ENCODE data around the gene LDHAL6B. TPM values are rescaled to one million over a fixed set of nuclear protein-coding genes. Genes with fewer than 3 reads are reported as not detected.

The LDHAL6B gene
- total RNA-seq, 1 donor from 2014 or later, result not detected

DNA sequence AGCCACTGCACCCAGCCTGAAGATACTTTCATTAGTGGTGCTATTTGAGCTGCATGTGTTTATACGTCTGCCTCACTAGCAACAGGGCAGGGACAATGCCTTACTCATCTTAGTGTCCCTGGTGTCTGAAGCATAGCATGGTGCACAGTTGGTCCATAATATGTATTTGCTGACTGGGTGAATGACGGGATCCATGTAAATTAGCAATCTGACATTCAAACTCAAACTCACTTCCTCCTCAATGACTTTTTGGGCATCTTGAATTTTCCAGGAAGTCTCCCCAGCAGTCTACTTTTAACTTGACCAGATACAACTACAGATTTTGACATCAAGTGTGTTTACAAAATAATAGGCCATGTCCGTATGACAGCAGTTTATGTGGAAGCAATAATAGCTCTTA is 3.0 kb upstream of the LDHAL6B start:
- TF ChIP-seq EZH2 (IDR thresholded peaks at IDR 0.05; ENCODE audit: insufficient read depth, low read length), result no peak
- TF ChIP-seq, protein P1, sequence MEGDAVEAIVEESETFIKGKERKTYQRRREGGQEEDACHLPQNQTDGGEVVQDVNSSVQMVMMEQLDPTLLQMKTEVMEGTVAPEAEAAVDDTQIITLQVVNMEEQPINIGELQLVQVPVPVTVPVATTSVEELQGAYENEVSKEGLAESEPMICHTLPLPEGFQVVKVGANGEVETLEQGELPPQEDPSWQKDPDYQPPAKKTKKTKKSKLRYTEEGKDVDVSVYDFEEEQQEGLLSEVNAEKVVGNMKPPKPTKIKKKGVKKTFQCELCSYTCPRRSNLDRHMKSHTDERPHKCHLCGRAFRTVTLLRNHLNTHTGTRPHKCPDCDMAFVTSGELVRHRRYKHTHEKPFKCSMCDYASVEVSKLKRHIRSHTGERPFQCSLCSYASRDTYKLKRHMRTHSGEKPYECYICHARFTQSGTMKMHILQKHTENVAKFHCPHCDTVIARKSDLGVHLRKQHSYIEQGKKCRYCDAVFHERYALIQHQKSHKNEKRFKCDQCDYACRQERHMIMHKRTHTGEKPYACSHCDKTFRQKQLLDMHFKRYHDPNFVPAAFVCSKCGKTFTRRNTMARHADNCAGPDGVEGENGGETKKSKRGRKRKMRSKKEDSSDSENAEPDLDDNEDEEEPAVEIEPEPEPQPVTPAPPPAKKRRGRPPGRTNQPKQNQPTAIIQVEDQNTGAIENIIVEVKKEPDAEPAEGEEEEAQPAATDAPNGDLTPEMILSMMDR (IDR thresholded peaks at IDR 0.05; ENCODE audit: insufficient read depth, low read depth, low read length), result no peak
- Histone ChIP-seq H3K27me3 (ENCODE audit: insufficient read depth, low read length) (no peaks in the 10 kb centered on the region), H3K79me2 (ENCODE audit: insufficient read depth, low read length) (no peaks in the 10 kb centered on the region), H2AFZ (ENCODE audit: low read depth, low read length) (no peak overlapping the region), H3K4me1 (ENCODE audit: insufficient read depth, low read length) (peaks cover 11% of the 10 kb centered on the region), H3K9ac (ENCODE audit: low read length) (no peak overlapping the region), H3K9me3 (ENCODE audit: insufficient read depth, low read depth, low read length) (no peaks in the 10 kb centered on the region), H3K36me3 (ENCODE audit: insufficient read depth, low read length) (peaks cover 49% of the 10 kb centered on the region), H3K27ac (ENCODE audit: low read depth, low read length) (no peak overlapping the region), H4K20me1 (ENCODE audit: insufficient read depth, low read length) (no peaks in the 10 kb centered on the region), H3K4me2 (ENCODE audit: low read length) (no peak overlapping the region), H3K4me3 (ENCODE audit: insufficient read depth, low read depth, low read length) (no peak overlapping the region)
- Mint-ChIP-seq H3K4me3 (ENCODE audit: unreplicated experiment) (no peak overlapping the region), H3K27ac (ENCODE audit: unreplicated experiment) (no peak overlapping the region), H3K27me3 (ENCODE audit: low read depth, unreplicated experiment) (no peaks in the 10 kb centered on the region), H3K9me3 (ENCODE audit: unreplicated experiment) (no peaks in the 10 kb centered on the region), H3K36me3 (ENCODE audit: low read depth, unreplicated experiment) (peaks cover 35% of the 10 kb centered on the region), H3K4me1 (ENCODE audit: low read depth, unreplicated experiment) (peaks cover 10% of the 10 kb centered on the region)
- no peak for FAIRE-seq
- DNase-seq (ENCODE audit: low read depth), result no peak

DNA sequence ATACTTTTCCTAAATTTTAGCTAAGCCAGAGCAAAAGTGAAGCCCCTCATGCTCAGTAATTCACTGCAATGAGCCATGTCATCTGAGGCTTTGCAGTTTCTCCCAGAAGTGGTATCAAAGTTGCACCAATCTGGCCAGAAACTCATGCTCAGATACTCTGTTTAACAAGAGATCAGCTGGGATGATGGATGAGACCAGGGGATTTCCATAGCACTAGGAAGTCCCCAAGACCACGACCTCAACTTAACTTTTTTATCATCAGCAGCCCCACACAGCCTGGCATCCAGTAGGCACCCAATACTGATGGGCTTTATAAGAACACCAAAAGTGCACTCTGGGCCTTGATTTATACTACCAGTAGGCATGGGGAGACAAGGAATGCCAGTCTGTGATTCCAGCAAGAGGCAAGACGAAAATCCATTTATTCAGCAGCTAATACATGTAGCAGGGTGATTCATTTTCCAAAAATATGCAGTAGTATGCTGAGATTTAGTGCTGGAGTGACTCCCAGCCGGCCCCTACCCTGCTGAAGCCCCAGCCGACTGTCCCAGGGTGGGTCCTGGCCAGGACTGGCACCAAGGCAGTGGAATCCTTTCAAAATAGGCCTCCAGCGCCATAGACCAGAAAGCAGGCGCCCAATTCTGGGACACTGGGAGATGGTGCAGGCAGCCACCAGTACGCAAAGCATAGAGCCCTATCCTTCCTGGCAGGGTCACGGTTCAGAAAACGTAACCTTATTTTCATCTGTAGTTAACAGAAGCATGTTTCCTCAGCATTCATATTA is 612 bp upstream of the LDHAL6B start:
- Histone ChIP-seq H3K36me3 (ENCODE audit: insufficient read depth, low read length) (peaks cover 58% of the 10 kb centered on the region), H3K79me2 (ENCODE audit: insufficient read depth, low read length) (no peaks in the 10 kb centered on the region), H4K20me1 (ENCODE audit: insufficient read depth, low read length) (no peaks in the 10 kb centered on the region), H3K9ac (ENCODE audit: low read length) (no peak overlapping the region), H3K4me3 (ENCODE audit: insufficient read depth, low read depth, low read length) (no peak overlapping the region), H3K27ac (ENCODE audit: low read depth, low read length) (no peak overlapping the region), H3K4me1 (ENCODE audit: insufficient read depth, low read length) (no peaks in the 10 kb centered on the region), H2AFZ (ENCODE audit: low read depth, low read length) (no peak overlapping the region), H3K9me3 (ENCODE audit: insufficient read depth, low read depth, low read length) (no peaks in the 10 kb centered on the region), H3K4me2 (ENCODE audit: low read length) (no peak overlapping the region), H3K27me3 (ENCODE audit: insufficient read depth, low read length) (no peaks in the 10 kb centered on the region)
- Mint-ChIP-seq H3K4me1 (ENCODE audit: low read depth, unreplicated experiment) (no peaks in the 10 kb centered on the region), H3K27me3 (ENCODE audit: low read depth, unreplicated experiment) (no peaks in the 10 kb centered on the region), H3K4me3 (ENCODE audit: unreplicated experiment) (no peak overlapping the region), H3K9me3 (ENCODE audit: unreplicated experiment) (no peaks in the 10 kb centered on the region), H3K27ac (ENCODE audit: unreplicated experiment) (no peak overlapping the region), H3K36me3 (ENCODE audit: low read depth, unreplicated experiment) (peaks cover 38% of the 10 kb centered on the region)
- no peak for TF ChIP-seq EZH2 (IDR thresholded peaks at IDR 0.05; ENCODE audit: insufficient read depth, low read length)
- DNase-seq (ENCODE audit: low read depth), result no peak
- FAIRE-seq, result no peak

GRCh38 chr15:59208613-59209249 is 2.1 kb downstream of the LDHAL6B start:
- H3K9me3 ChIP-seq (ENCODE audit: insufficient read depth, low read depth, low read length), result no peaks in the 10 kb centered on the region
- H3K9ac ChIP-seq (ENCODE audit: low read length), result no peak overlapping the region
- H3K27me3 ChIP-seq (ENCODE audit: insufficient read depth, low read length), result no peaks in the 10 kb centered on the region
- H3K4me2 ChIP-seq (ENCODE audit: low read length), result no peak overlapping the region
- TF ChIP-seq EZH2 (IDR thresholded peaks at IDR 0.05; ENCODE audit: insufficient read depth, low read length), result no peak
- TF ChIP-seq, protein P1 (IDR thresholded peaks at IDR 0.05; ENCODE audit: insufficient read depth, low read depth, low read length), result no peak
- H3K79me2 ChIP-seq (ENCODE audit: insufficient read depth, low read length), result no peaks in the 10 kb centered on the region
- no peaks in the 10 kb centered on the region for H3K4me1 ChIP-seq (ENCODE audit: insufficient read depth, low read length)
- no peaks in the 10 kb centered on the region for H4K20me1 ChIP-seq (ENCODE audit: insufficient read depth, low read length)
- Mint-ChIP-seq H3K4me1 (ENCODE audit: low read depth, unreplicated experiment) (no peaks in the 10 kb centered on the region), H3K36me3 (ENCODE audit: low read depth, unreplicated experiment) (peaks cover 42% of the 10 kb centered on the region), H3K27ac (ENCODE audit: unreplicated experiment) (no peak overlapping the region), H3K9me3 (ENCODE audit: unreplicated experiment) (no peaks in the 10 kb centered on the region), H3K27me3 (ENCODE audit: low read depth, unreplicated experiment) (no peaks in the 10 kb centered on the region), H3K4me3 (ENCODE audit: unreplicated experiment) (no peak overlapping the region)
- H3K4me3 ChIP-seq (ENCODE audit: insufficient read depth, low read depth, low read length), result no peak overlapping the region
- peaks cover 47% of the 10 kb centered on the region for H3K36me3 ChIP-seq (ENCODE audit: insufficient read depth, low read length)
- H3K27ac ChIP-seq (ENCODE audit: low read depth, low read length), result no peak overlapping the region
- DNase-seq (ENCODE audit: low read depth) (peak; percentile 23), FAIRE-seq (no peak)
- H2AFZ ChIP-seq (ENCODE audit: low read depth, low read length), result no peak overlapping the region
